NCI-H2029 (cell line): ENCODE results near the gene SLC19A1.

Experiments used
- DNase-seq: peaks from one replicate; lab custom pipeline; 2025; lab: John Stamatoyannopoulos, UW

Gene SLC19A1

GRCh38 chr21:45544449-45545235 is 2.4 kb upstream of the SLC19A1 start:
- no peak for DNase-seq

- no peak for DNase-seq
These were observed 1.6 kb upstream of the SLC19A1 start for GRCh38 chr21:45543710-45544448.

GRCh38 chr21:45543371-45543709 is 1.1 kb upstream of the SLC19A1 start:
- no peak for DNase-seq

GRCh38 chr21:45542667-45543370 is 579 bp upstream of the SLC19A1 start:
- no peak for DNase-seq

GRCh38 chr21:45541221-45542039 is 810 bp downstream of the SLC19A1 start:
- DNase-seq: no peak

- no peak for DNase-seq
These were observed 1.7 kb downstream of the SLC19A1 start for GRCh38 chr21:45540601-45540970.

- no peak for DNase-seq
These were observed 2.2 kb downstream of the SLC19A1 start for GRCh38 chr21:45539796-45540600.

GRCh38 chr21:45539046-45539795 is 3.0 kb downstream of the SLC19A1 start:
- no peak for DNase-seq

GRCh38 chr21:45538381-45539045 is 3.7 kb downstream of the SLC19A1 start:
- no peak for DNase-seq

- DNase-seq: no peak
These were observed 4.4 kb downstream of the SLC19A1 start for GRCh38 chr21:45537746-45538291.

- no peak for DNase-seq
These were observed 5.0 kb downstream of the SLC19A1 start for GRCh38 chr21:45537111-45537745.

- no peak for DNase-seq
These were observed 5.7 kb downstream of the SLC19A1 start for GRCh38 chr21:45536301-45537081.

GRCh38 chr21:45535341-45536081 is 6.7 kb downstream of the SLC19A1 start:
- no peak for DNase-seq

- no peak for DNase-seq
These were observed 7.5 kb downstream of the SLC19A1 start for GRCh38 chr21:45534636-45535331.

GRCh38 chr21:45533846-45534635 is 8.2 kb downstream of the SLC19A1 start:
- no peak for DNase-seq

GRCh38 chr21:45533361-45533845 is 8.8 kb downstream of the SLC19A1 start:
- no peak for DNase-seq
